Lung microvascular endothelial cell (primary cell): Measurements from ENCODE around the gene MYBL2. TPM values are rescaled to one million over a fixed set of nuclear protein-coding genes. Genes with fewer than 3 reads are reported as not detected.
A peak's percentile ranks its signal among the peaks of the same experiment; 100 is the strongest.

Source experiments
- DNase-seq, 2 donors: peaks; one replicate each; pipeline versions ENCODE4 v3.0.0 to v3.0.0-alpha.2; 2010; ENCODE audit warnings: low read depth in 2 of 2
- total RNA-seq: library from RNA; depleted of rRNA; stranded (reverse); fragments of >200 nt; gene quantifications from 2 replicates; pipeline ENCODE4 v1.2.1, GENCODE V29; 2014

MYBL2 gene
- total RNA-seq, 1 donor from 2014 or later = 2.2 TPM

DNA sequence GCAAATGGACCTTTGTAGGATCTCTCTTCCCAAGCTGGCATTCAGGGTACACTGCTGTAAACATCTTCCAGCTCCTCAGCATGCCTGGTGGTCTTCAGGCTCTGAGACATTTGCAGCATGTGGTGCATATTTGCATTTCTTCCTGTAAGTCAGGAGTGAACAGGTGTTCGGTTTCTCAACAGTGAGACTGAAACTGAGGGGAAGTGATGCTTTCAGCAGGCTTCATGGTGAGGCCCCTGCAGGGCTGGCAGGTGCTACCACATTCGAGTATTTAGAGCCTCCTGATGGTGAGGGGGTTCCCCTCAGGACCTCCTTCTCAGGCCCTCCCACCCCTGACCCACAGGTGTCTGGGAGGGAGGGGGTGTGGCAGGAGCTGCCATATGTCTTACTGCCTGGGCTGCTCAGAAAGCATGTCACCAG is 15.1 kb downstream of the MYBL2 start:
- DNase-seq = no peak

- no peak for DNase-seq
Observed at GRCh38 chr20:43682446-43682845, 15.5 kb downstream of the MYBL2 start.

DNA sequence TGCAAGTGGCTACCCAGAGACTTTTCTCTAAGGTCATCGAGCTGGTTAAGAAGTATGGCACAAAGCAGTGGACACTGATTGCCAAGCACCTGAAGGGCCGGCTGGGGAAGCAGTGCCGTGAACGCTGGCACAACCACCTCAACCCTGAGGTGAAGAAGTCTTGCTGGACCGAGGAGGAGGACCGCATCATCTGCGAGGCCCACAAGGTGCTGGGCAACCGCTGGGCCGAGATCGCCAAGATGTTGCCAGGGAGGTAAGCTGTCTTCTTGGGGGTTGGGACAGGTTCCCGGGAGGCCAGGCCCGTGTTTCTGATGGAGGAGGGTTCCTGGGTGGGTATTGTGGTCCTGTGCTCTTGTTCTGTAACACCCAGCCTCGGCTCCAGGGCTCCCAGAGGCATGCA is 19.9 kb downstream of the MYBL2 start:
- DNase-seq = no peak

DNA sequence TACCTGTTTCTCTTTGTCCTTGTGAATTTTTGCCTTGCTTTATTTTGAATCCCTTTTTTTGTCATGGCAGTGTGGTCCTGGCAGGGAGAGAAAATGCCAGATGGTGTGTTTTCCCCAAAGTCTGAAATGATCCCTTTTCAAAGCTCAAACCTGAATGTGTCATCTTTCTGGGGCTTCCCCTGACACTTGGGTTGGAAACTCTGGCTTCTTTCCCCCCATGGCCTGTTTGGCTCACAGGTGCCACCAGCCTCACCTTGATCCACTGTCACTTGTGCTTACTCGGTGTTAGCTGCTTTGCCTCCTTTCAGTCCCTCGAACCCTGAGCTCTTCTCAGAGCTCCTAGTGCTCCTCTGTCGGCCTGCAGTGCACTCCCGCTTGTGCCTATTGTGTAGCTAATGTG is 22.3 kb downstream of the MYBL2 start:
- DNase-seq = no peak

- DNase-seq = no peak
Observed at GRCh38 chr20:43690943-43691598, 24.2 kb downstream of the MYBL2 start.

DNA sequence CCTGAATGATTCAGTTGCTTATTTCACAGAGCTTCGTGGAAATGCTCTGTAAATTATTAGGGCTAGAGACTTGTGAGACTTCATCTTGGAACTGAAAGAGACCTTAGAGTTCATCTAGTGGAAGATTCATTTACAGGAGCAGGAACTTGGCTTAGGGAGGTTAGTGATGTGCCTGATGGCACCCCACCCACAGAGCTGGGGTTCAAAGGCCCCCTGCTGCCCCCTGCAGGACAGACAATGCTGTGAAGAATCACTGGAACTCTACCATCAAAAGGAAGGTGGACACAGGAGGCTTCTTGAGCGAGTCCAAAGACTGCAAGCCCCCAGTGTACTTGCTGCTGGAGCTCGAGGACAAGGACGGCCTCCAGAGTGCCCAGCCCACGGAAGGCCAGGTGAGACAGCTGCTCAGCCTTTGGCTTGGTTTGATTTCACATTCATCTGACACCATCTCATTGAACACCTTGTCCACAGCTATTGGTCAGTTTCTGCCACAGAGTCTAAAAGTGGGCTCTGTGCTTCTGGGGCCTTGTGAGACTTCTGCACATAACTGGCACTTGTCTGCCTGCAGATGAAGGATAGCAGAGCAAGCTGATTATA is 25.1 kb downstream of the MYBL2 start:
- peak; percentile 38 to 49 for DNase-seq

GRCh38 chr20:43694763-43695162 is 27.8 kb downstream of the MYBL2 start:
- no peak for DNase-seq

GRCh38 chr20:43695571-43695970 is 28.7 kb downstream of the MYBL2 start:
- no peak for DNase-seq

DNA sequence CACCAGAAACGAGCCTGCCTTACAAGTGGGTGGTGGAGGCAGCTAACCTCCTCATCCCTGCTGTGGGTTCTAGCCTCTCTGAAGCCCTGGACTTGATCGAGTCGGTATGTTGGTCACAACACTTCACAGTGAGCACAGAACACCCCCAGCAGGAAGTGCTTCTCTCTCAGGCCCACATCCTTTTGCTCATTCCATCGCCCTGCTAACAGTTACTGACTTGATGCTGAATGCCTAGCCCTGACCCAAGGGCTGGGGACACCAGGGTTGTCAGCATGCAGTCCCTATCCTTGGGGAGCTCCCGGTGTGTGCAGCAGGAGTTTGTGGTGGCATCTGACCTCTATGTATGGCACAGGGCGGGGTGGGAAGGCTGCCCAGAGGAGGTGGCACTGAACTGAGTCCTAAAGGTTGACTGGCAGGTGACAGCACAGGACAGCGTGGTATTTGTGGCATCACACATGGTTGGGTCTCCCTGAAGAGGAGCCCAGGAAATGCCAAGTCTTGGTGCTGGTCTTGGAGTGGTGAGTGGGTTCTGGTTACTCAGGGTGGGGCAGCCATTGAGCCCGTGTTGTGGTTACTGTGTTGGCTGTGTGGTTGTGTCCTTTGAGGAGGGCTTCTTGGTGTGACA is 33.1 kb downstream of the MYBL2 start:
- DNase-seq = no peak

DNA sequence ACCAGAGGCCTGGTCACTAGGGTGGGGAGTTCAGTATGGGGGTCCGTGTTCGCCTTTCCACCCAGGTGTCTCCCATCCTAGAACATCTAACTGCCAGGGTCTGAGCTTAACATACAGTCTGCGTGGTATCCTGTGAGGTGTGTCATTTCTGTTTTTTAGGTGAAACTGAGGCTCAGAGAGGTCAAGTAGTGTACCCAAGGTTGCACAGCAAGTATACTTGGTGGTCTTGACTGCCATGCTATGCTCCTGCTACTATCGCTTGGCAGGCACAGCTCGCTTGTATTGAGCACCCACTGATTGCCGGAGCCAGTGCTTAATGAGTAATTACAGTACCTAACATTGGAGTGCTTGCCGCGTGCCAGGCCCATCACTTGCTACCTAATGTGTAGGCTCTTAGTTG is 33.7 kb downstream of the MYBL2 start:
- DNase-seq = no peak

DNA sequence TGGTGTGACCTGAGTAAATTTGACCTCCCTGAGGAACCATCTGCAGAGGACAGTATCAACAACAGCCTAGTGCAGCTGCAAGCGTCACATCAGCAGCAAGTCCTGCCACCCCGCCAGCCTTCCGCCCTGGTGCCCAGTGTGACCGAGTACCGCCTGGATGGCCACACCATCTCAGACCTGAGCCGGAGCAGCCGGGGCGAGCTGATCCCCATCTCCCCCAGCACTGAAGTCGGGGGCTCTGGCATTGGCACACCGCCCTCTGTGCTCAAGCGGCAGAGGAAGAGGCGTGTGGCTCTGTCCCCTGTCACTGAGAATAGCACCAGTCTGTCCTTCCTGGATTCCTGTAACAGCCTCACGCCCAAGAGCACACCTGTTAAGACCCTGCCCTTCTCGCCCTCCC is 35.6 kb downstream of the MYBL2 start:
- DNase-seq = no peak

DNA sequence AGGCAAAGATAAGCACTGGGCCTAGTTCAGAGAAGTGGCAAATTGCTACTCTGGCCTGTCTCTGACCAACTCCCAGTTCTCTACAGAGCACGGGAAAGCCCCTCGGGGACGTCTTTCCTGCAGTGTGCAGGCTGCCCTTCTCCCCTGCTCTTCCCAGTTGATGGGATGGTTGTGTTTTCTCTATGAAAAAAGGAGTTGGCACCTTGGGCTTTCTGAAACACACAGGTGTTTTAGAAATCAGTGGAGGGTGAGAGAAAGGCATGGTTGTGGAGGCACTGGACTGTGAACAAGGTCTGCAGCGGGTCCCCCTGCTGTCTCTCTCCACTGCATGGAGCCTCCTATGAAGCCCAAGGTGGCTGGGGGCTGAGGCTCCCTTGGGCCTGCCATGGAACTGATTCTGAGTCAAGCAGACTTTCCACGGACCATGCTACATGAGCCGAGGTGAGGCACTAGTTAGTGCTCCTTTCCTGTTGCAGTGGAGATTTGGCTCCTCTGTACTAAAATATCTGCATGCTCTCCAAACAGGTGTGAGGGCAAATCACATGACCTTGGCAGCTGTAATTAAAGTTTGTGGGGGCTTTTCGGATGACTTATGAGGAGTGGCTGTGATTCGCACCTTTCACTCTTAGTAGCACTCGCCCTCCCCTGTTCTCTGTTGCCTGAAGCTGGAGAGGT is 43.6 kb downstream of the MYBL2 start:
- no peak for DNase-seq

GRCh38 chr20:43711098-43711654 is 44.3 kb downstream of the MYBL2 start:
- no peak for DNase-seq

DNA sequence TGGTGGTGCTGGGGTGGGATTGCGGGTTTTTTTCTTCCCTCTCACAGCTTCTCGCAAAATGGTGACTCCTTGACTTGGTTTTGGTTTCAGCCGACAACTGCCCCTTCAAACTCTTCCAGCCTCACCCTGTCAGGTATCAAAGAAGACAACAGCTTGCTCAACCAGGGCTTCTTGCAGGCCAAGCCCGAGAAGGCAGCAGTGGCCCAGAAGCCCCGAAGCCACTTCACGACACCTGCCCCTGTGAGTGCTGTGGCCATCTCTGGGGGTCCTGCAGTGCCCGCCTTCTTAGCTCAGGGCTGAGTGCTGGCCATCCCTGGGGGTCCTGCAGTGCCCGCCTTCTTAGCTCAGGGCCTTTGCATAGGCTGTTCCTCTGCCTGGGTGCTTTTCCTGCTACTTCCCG is 48.1 kb downstream of the MYBL2 start:
- DNase-seq = no peak

GRCh38 chr20:43715511-43715910 is 48.6 kb downstream of the MYBL2 start:
- DNase-seq = no peak

DNA sequence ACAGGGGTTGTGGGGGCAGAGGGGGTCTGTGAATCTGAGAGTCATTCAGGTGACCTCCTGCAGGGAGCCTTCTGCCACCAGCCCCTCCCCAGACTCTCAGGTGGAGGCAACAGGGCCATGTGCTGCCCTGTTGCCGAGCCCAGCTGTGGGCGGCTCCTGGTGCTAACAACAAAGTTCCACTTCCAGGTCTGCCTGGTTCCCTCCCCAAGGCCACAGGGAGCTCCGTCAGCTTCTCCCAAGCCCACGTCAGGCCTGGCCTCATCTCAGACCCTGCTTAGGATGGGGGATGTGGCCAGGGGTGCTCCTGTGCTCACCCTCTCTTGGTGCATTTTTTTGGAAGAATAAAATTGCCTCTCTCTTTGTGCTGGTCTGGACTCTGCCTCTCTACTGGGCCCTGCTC is 49.2 kb downstream of the MYBL2 start:
- DNase-seq = no peak

DNA sequence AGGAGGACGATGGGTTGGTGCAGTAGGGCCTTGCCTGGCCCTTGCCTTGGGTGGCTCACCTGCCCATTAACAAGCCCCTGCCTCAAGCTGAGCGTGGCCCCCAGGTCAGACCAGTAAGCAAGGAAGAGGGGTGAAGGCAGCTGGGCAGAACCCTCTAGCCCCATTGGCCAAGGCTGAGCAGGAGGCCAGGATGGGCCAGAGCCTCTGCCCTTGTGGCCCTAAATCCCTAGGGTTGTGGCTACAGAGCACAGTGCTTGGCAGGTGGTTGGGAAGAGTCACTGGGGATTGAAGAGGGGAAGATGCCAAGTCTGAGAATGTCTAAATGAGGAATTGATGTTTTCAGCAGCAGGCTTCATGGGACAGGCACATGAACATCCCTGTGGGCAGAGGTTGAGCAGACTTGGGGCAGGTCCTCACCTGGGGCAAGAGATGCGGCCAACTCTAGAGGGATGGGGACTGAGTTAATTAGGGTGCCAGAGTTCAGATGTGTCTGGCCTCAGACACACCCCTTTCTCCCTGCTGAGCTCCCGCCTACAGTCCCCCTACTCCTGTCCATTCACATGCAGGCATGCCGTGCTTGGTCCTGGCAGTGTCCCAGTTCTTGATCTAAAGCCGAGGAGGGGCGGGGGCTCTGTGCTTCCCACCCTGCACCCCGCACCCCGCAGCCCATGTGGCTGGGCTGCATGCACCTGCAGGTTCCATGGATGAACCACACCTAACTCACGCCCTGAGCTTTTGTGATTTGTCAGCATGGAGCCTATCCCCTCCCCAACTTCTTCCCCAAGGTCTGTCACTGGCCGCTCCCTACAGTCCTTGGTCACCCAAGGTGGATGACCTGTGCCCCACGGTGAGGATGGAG is 50.1 kb downstream of the MYBL2 start:
- no peak for DNase-seq

DNA sequence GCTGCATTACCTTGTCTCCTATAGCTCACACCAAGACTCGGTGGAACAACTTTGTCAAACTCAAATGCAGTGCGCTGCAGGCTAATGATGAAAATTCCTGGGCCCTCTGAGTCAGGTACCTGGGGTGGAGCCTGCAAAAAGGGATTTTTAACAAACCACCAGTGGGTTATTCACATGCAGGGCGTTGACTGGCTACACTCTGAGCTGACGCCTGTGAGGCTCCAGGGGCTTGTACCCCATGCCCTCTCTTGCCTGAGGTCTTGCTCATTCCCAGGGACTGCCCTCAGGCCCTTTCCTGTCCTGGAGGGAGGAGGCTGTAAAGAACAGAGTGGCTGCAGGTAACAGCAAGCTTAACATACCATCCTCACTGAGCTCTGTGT is 50.7 kb downstream of the MYBL2 start:
- DNase-seq = no peak

DNA sequence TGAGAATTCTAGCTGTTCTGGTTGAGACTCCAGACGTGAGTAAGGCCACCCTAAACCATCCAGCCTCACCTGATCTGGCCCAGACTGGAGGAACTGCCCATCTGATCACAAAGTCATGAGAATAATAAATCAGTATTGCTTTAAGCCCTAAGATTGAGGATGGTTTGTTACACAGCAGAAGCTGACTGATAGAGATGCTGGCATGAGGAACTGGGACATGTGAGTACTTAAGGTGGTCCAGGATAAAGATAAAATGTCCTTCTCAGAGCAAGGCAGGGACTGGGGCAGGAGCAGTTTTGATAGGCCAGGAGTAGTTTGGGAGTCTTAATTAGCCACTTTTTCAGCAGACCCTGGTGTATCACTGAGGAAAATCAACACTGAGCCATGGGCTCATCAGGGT is 53.1 kb downstream of the MYBL2 start:
- DNase-seq = no peak

GRCh38 chr20:43721097-43721428 is 54.1 kb downstream of the MYBL2 start:
- no peak for DNase-seq

DNA sequence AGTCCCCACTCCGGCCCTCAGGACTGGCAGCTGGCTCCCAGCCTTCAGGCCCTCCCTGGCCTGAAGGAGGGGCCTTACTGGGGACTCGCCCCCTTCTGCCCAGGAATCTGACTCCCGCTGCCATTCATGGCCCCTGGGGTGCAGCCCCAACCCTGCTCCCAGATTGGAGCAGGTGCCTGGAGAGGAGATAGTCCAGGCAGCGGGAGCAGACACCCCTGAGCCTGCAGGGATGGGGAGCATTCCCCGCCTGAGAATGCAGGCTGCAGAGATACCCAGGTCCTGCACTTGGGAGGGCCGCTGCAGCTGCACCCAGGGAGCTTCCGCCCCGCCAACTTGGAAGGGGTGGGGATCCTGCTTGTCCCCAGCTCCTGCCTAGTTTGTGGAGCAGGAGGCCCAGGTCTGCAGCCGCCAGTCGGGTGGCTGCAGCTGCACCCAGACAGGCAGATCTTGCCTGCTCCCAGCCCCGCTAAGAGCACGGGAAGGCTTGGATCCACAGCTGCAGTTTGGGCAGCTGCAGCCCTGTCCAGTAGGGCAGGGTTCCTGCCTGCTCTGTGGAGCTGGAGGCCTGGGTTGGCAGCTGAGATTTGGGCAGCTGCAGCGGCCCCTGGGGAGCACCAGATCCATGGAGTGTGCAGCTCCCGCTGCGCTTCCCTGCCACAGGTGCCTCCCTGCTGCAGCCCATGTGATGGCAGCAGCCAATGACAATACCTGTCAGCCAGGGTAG is 54.7 kb downstream of the MYBL2 start:
- no peak for DNase-seq
